Measurements from ENCODE around the gene CNTNAP5. TPM values are rescaled to one million over a fixed set of nuclear protein-coding genes. Genes with fewer than 3 reads are reported as not detected.

CNTNAP5 gene
- total RNA-seq, 1 donor from 2014 or later: not detected

DNA sequence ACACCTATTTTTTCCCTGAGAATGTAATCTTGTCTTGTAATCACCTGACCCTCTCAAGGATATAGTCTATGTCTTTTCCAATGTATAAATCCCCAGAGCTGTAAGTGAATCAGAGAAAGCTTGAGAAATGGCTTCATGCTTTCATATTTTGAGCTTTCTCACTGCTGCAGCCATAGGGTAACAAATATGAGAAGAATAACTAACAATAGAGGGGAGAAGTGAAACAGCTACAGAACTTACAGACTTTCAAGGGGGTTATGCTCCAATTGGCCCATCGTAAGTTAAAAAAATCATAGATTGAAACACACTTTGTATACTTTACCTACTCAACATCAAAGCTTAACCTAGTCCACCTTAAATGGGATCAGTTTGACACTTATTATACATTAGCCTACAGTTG, 111.0 kb downstream of the CNTNAP5 start:
- no peak overlapping the region for H3K4me3 ChIP-seq (ENCODE audit: low read depth, low read length)
- TF ChIP-seq, protein P1, sequence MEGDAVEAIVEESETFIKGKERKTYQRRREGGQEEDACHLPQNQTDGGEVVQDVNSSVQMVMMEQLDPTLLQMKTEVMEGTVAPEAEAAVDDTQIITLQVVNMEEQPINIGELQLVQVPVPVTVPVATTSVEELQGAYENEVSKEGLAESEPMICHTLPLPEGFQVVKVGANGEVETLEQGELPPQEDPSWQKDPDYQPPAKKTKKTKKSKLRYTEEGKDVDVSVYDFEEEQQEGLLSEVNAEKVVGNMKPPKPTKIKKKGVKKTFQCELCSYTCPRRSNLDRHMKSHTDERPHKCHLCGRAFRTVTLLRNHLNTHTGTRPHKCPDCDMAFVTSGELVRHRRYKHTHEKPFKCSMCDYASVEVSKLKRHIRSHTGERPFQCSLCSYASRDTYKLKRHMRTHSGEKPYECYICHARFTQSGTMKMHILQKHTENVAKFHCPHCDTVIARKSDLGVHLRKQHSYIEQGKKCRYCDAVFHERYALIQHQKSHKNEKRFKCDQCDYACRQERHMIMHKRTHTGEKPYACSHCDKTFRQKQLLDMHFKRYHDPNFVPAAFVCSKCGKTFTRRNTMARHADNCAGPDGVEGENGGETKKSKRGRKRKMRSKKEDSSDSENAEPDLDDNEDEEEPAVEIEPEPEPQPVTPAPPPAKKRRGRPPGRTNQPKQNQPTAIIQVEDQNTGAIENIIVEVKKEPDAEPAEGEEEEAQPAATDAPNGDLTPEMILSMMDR (conservative IDR thresholded peaks at IDR 0.05; ENCODE audit: low read depth, low read length): no peak
- no peak for DNase-seq (ENCODE audit: low read depth)

DNA sequence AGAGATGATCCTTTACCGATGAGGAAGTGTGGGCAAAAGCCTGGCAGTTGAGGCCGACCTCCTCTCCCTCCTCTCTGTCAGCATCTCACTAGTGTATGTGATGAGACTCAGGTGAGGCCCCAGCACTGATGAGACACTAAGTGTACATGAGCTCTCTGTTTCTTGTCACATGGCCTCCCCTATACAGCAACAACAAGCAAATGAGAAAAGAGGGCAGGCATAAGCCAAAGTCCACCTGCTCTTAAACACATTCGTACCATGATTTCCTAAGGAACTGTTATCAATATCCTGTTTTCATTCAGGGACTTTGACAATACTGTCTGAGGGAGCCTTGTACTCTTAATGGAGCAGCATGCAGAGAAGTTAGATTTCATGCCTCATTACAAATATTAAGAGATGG, 113.0 kb downstream of the CNTNAP5 start:
- no peak for DNase-seq (ENCODE audit: low read depth)
- TF ChIP-seq, protein P1 (conservative IDR thresholded peaks at IDR 0.05; ENCODE audit: low read depth, low read length): no peak

DNA sequence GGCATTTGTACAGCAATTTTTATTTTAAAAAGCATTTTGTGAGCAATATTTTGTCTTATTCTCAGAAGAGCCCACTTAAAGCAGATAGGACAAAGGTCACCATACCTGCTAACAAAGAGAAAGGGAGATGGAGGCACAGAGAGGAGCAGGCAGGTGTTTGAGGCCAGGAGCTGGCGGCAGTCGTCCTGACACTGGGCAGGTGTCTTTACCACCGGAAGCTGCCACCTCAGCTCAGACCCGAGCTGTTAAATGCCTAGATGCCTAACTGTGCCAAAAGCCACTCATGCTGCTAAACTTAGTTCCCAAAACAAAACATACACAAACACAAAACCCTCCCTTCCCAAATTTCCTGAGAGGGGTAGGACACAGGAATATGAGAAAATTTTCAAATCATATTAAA, 120.9 kb downstream of the CNTNAP5 start:
- TF ChIP-seq, protein P1 (conservative IDR thresholded peaks at IDR 0.05; ENCODE audit: low read depth, low read length): no peak
- DNase-seq (ENCODE audit: low read depth): no peak
- H3K4me3 ChIP-seq (ENCODE audit: low read depth, low read length): no peak overlapping the region

More for the DNA sequence above, 113.0 kb downstream of the CNTNAP5 start:
- H3K4me3 ChIP-seq (ENCODE audit: low read depth, low read length): no peak overlapping the region

DNA sequence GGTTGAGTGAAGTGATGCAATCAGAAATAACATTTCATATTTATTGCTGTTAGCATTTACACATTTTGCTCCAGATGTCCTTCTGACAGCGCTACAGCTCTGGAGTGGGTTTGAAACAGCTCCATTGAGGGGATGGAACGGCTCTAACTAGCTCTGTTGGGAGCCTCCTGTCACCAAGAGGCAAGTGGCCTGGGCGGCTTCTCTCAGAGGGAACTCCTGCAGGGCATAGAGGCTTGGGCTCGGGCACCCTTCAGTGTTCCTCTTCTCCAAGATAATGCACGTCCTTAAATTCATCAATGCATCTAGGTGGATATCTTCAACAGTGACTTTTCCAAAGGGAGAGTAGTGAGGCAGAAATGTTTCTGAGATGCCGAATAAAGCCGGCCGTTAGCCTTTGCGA, 122.5 kb downstream of the CNTNAP5 start:
- DNase-seq (ENCODE audit: low read depth): no peak
- TF ChIP-seq, protein P1 (conservative IDR thresholded peaks at IDR 0.05; ENCODE audit: low read depth, low read length): no peak
- no peak overlapping the region for H3K4me3 ChIP-seq (ENCODE audit: low read depth, low read length)

DNA sequence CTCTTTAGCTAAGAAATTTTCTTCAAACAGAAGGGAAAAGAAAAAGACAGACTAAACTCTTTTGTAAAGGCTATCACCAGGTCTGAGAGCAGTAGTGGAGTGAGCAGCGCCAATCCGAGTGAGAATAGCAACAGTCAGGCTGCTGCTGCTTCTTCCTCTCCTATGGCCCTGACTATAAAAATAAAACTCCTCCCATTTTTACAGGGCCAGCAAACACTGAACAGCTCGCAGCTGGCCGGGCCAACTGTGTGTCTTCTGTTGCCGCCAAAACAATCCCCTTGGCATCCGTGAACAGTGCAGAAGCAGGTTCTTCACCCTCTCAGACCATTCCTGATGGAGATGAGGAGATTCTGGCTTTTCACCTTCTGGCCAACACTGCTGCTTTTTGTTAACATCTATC, 124.5 kb downstream of the CNTNAP5 start:
- H3K4me3 ChIP-seq (ENCODE audit: low read depth, low read length): no peak overlapping the region
- TF ChIP-seq, protein P1 (conservative IDR thresholded peaks at IDR 0.05; ENCODE audit: low read depth, low read length): no peak
- no peak for DNase-seq (ENCODE audit: low read depth)

DNA sequence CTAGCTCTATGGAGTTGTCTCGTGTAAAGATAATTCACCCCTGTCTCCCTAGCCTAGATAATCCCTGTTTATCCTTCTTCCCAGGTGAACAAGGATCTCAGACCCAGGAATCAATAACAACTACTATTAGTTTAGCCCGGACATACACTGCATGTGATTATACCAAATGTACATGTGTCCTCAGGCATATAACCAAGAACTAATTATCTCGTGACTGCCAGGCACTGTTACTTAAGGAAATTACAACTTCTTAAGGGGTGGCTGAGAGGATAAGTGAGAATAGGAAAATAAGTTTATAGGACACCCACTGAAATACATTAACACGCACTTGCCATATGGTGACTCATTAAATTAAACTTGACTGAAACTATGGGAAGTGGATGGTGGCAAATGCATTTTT, 126.6 kb downstream of the CNTNAP5 start:
- H3K4me3 ChIP-seq (ENCODE audit: low read depth, low read length): no peak overlapping the region
- TF ChIP-seq, protein P1 (conservative IDR thresholded peaks at IDR 0.05; ENCODE audit: low read depth, low read length): no peak

DNA sequence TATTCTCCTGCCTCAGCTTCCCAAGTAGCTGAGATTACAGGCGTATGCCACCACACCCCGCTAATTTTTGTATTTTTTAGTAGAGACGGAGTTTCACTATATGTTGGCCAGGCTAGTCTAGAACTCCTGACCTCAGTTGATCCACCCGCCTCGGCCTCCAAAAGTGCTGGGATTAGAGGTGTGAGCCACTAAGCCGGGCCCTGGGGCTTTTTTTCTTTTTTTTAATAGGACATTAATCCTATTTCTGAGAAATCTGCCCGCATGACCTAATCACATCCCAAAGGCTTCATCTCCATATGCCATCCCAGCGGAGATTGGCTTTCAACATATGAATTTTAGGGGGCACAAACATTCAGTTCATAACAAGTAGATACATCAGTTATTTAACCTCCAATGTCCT, 128.6 kb downstream of the CNTNAP5 start:
- TF ChIP-seq, protein P1 (conservative IDR thresholded peaks at IDR 0.05; ENCODE audit: low read depth, low read length): no peak
- no peak for DNase-seq (ENCODE audit: low read depth)
- no peak overlapping the region for H3K4me3 ChIP-seq (ENCODE audit: low read depth, low read length)

More for the DNA sequence above, 126.6 kb downstream of the CNTNAP5 start:
- DNase-seq (ENCODE audit: low read depth): no peak

All from epithelial cell of proximal tubule (primary cell).